ENCODE measurements around the gene DPT. TPM values are rescaled to one million over a fixed set of nuclear protein-coding genes. Genes with fewer than 3 reads are reported as not detected.

Gene DPT
- total and polyA plus RNA-seq, 9 donors = 28.2 to 97.8 (median 43.0) TPM

DNA sequence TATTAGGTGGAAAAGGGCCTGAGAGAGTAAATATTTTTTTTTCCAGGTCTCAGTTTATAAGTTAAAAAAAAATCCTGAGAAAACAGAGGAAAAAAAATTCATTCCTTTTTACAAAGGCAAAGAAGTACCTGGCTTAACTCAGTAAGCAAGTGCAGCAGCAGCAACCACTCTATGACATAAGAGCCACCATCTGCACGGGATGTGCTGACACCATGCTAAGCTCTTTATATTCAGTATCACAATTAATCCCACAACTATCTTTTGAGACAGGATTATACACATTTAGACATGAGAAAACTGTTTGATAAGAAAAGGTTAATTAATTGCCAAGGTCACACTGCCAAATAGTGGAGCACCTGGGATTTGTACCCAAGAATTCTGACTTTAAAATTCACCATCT, 13.4 kb upstream of the DPT start:
- Histone ChIP-seq H3K4me1 (ENCODE audit: control insufficient read depth, insufficient read depth, low read length) (no peaks in the 10 kb centered on the region), H3K9me3 (replicated peaks; ENCODE audit: control insufficient read depth, low read depth, low read length) (no peaks in the 10 kb centered on the region), H3K27me3 (ENCODE audit: control insufficient read depth, insufficient read depth, low read length) (no peaks in the 10 kb centered on the region), H3K4me3 (ENCODE audit: low read length) (no peak overlapping the region), H3K36me3 (ENCODE audit: control insufficient read depth, insufficient read depth, low read length) (no peaks in the 10 kb centered on the region), H3K27ac (ENCODE audit: low read length) (no peak overlapping the region)
- no peak for DNase-seq
- no CpG with 5 or more reads among the region's 1 CpG for WGBS (ENCODE audit: insufficient coverage)

DNA sequence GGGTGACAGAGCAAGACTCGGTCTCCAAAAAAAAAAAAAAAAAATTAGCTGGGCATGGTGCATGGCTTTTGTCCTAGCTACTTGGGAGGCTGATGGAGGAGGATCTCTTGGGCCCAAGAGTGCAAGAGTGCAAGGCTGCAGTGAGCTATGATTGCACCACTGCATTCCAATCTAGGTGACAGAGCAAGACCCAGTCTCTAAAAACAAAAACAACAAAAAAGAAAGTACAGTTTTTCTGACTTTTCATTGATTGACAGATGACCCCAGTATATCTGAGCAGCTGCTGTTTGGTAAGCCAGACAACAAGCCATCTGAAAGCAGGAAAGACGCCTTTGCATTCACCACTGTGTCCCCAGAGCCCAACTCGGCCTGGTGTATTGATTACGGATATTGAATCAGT, 10.9 kb upstream of the DPT start:
- Histone ChIP-seq H3K4me1 (ENCODE audit: control insufficient read depth, insufficient read depth, low read length) (no peaks in the 10 kb centered on the region), H3K4me3 (ENCODE audit: low read length) (no peak overlapping the region), H3K27me3 (ENCODE audit: control insufficient read depth, insufficient read depth, low read length) (no peaks in the 10 kb centered on the region), H3K27ac (ENCODE audit: low read length) (no peak overlapping the region), H3K36me3 (ENCODE audit: control insufficient read depth, insufficient read depth, low read length) (no peaks in the 10 kb centered on the region), H3K9me3 (replicated peaks; ENCODE audit: control insufficient read depth, low read depth, low read length) (no peaks in the 10 kb centered on the region)
- DNase-seq = no peak
- 80% methylated on average over 1 of the region's 4 CpGs for WGBS (ENCODE audit: insufficient coverage)

DNA sequence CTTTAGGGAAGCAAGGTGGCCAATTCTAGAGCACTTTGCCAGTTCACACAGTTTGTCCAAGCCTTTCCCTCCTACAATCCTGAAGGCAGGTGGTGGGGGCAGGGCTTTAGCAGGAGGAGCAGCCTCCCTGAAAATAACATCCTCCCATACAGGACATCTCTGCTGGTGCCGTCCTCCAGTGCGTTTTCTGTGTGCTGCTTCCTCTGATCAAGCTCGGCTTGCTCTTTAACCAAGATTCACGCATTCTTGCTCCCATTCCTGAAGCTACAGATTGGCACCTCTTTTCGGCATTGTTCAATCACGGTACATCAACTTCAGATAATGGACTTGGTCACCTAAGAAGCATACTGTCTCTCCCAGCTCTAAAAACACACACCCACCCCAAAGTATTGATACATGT, 7.5 kb upstream of the DPT start:
- Histone ChIP-seq H3K9me3 (replicated peaks; ENCODE audit: control insufficient read depth, low read depth, low read length) (no peaks in the 10 kb centered on the region), H3K4me3 (ENCODE audit: low read length) (no peak overlapping the region), H3K27me3 (ENCODE audit: control insufficient read depth, insufficient read depth, low read length) (no peaks in the 10 kb centered on the region), H3K36me3 (ENCODE audit: control insufficient read depth, insufficient read depth, low read length) (no peaks in the 10 kb centered on the region), H3K27ac (ENCODE audit: low read length) (no peak overlapping the region), H3K4me1 (ENCODE audit: control insufficient read depth, insufficient read depth, low read length) (peaks cover 2% of the 10 kb centered on the region)
- WGBS (ENCODE audit: insufficient coverage) = 60% methylated on average over 5 of the region's 6 CpGs
- no peak for DNase-seq

DNA sequence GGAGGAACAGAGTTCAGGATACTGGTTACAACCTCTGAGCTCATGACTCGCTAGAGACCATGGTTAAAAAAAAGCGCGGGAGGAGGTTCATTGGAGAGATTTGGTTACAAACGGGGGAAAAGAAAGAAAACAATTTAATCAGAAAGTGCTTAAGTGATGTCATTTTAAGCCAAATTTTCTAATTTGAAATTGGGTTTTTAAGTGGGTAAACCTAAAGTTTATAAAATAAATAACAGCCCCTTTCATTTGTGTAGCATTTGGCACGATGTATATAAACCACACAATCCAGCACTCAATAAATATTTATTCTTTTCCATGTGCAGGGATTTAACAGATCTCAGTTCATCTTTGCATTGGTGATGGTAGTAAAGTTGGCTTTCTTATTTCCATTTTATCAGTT, 7.0 kb upstream of the DPT start:
- Histone ChIP-seq H3K4me1 (ENCODE audit: control insufficient read depth, insufficient read depth, low read length) (peaks cover 2% of the 10 kb centered on the region), H3K9me3 (replicated peaks; ENCODE audit: control insufficient read depth, low read depth, low read length) (no peaks in the 10 kb centered on the region), H3K27ac (ENCODE audit: low read length) (no peak overlapping the region), H3K4me3 (ENCODE audit: low read length) (no peak overlapping the region), H3K36me3 (ENCODE audit: control insufficient read depth, insufficient read depth, low read length) (no peaks in the 10 kb centered on the region), H3K27me3 (ENCODE audit: control insufficient read depth, insufficient read depth, low read length) (no peaks in the 10 kb centered on the region)
- WGBS (ENCODE audit: insufficient coverage) = 100% methylated on average over 1 of the region's 5 CpGs
- DNase-seq = no peak

GRCh38 chr1:168734946-168735345, 5.9 kb upstream of the DPT start:
- no peaks in the 10 kb centered on the region for H3K36me3 ChIP-seq (ENCODE audit: control insufficient read depth, insufficient read depth, low read length)
- no peaks in the 10 kb centered on the region for H3K27me3 ChIP-seq (ENCODE audit: control insufficient read depth, insufficient read depth, low read length)
- H3K4me1 ChIP-seq (ENCODE audit: control insufficient read depth, insufficient read depth, low read length) = peaks cover 2% of the 10 kb centered on the region
- no peaks in the 10 kb centered on the region for H3K9me3 ChIP-seq (replicated peaks; ENCODE audit: control insufficient read depth, low read depth, low read length)
- WGBS (ENCODE audit: insufficient coverage) = no CpG with 5 or more reads among the region's 1 CpG
- H3K4me3 ChIP-seq (ENCODE audit: low read length) = no peak overlapping the region
- DNase-seq = no peak
- H3K27ac ChIP-seq (ENCODE audit: low read length) = no peak overlapping the region

GRCh38 chr1:168734271-168734670, 5.3 kb upstream of the DPT start:
- H3K4me1 ChIP-seq (ENCODE audit: control insufficient read depth, insufficient read depth, low read length) = peaks cover 2% of the 10 kb centered on the region
- peak; percentile 46 for DNase-seq
- no peaks in the 10 kb centered on the region for H3K36me3 ChIP-seq (ENCODE audit: control insufficient read depth, insufficient read depth, low read length)
- H3K27ac ChIP-seq (ENCODE audit: low read length) = no peak overlapping the region
- WGBS (ENCODE audit: insufficient coverage) = 57% methylated on average over 2 of the region's 3 CpGs
- no peaks in the 10 kb centered on the region for H3K27me3 ChIP-seq (ENCODE audit: control insufficient read depth, insufficient read depth, low read length)
- no peak overlapping the region for H3K4me3 ChIP-seq (ENCODE audit: low read length)
- no peaks in the 10 kb centered on the region for H3K9me3 ChIP-seq (replicated peaks; ENCODE audit: control insufficient read depth, low read depth, low read length)

- DNase-seq = no peak
- no peak overlapping the region for H3K27ac ChIP-seq (ENCODE audit: low read length)
- no peaks in the 10 kb centered on the region for H3K36me3 ChIP-seq (ENCODE audit: control insufficient read depth, insufficient read depth, low read length)
- no peaks in the 10 kb centered on the region for H3K27me3 ChIP-seq (ENCODE audit: control insufficient read depth, insufficient read depth, low read length)
- no peaks in the 10 kb centered on the region for H3K9me3 ChIP-seq (replicated peaks; ENCODE audit: control insufficient read depth, low read depth, low read length)
- no peak overlapping the region for H3K4me3 ChIP-seq (ENCODE audit: low read length)
- no CpG with 5 or more reads among the region's 4 CpGs for WGBS (ENCODE audit: insufficient coverage)
- peaks cover 7% of the 10 kb centered on the region for H3K4me1 ChIP-seq (ENCODE audit: control insufficient read depth, insufficient read depth, low read length)
Measured at GRCh38 chr1:168733241-168733640, 4.2 kb upstream of the DPT start.

DNA sequence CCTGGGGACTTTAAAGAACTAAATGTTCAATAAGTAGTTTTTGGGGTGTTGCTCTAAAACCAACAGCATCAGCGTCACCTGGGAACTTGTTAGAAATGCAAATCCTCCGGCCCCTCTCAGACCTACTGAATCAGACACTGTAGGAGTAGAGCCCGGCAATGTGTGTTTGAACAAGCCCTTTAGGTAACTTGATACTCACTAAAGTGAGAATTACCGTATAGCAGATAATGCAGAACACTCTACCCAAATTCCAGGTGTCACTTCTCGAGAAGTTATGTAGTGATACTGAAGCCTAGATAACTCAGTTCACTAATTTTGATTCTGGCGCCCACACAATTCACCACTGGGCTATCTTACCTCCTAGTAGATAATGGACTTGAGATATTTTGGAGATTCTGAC, 3.7 kb upstream of the DPT start:
- no peaks in the 10 kb centered on the region for H3K36me3 ChIP-seq (ENCODE audit: control insufficient read depth, insufficient read depth, low read length)
- no peak for DNase-seq
- H3K4me3 ChIP-seq (ENCODE audit: low read length) = no peak overlapping the region
- H3K9me3 ChIP-seq (replicated peaks; ENCODE audit: control insufficient read depth, low read depth, low read length) = no peaks in the 10 kb centered on the region
- no CpG with 5 or more reads among the region's 6 CpGs for WGBS (ENCODE audit: insufficient coverage)
- H3K4me1 ChIP-seq (ENCODE audit: control insufficient read depth, insufficient read depth, low read length) = peaks cover 9% of the 10 kb centered on the region
- H3K27me3 ChIP-seq (ENCODE audit: control insufficient read depth, insufficient read depth, low read length) = no peaks in the 10 kb centered on the region
- H3K27ac ChIP-seq (ENCODE audit: low read length) = no peak overlapping the region

- Histone ChIP-seq H3K9me3 (replicated peaks; ENCODE audit: control insufficient read depth, low read depth, low read length) (no peaks in the 10 kb centered on the region), H3K27me3 (ENCODE audit: control insufficient read depth, insufficient read depth, low read length) (no peaks in the 10 kb centered on the region), H3K4me1 (ENCODE audit: control insufficient read depth, insufficient read depth, low read length) (peaks cover 20% of the 10 kb centered on the region), H3K36me3 (ENCODE audit: control insufficient read depth, insufficient read depth, low read length) (no peaks in the 10 kb centered on the region), H3K27ac (ENCODE audit: low read length) (no peak overlapping the region), H3K4me3 (ENCODE audit: low read length) (no peak overlapping the region)
- WGBS (ENCODE audit: insufficient coverage) = 87% methylated on average over 3 of the region's 7 CpGs
- no peak for DNase-seq
Measured at GRCh38 chr1:168731244-168731953, 2.4 kb upstream of the DPT start.

DNA sequence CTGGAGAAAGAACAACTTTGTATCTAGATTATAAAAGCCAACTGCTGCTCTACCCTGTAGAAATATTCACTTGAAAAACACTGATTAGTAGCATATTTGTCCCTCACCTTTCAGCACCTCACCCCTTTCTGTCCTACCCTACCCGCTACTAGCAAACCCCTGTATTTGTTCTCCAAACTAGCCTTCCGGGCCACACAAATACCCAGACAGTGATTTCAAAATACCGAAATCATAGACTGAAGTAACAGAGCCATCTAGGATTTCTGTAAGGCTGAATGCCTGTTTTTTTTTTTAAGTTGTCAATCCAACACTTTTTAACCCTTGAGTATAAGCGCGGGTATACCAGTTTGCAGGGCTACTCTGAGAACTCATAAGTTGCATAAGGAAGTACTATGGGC, 398 bp upstream of the DPT start:
- H3K27ac ChIP-seq (ENCODE audit: low read length) = peak overlapping the region; percentile 84
- WGBS (ENCODE audit: insufficient coverage) = 20% methylated on average over 1 of the region's 5 CpGs
- H3K27me3 ChIP-seq (ENCODE audit: control insufficient read depth, insufficient read depth, low read length) = no peaks in the 10 kb centered on the region
- DNase-seq = no peak
- peaks cover 24% of the 10 kb centered on the region for H3K4me1 ChIP-seq (ENCODE audit: control insufficient read depth, insufficient read depth, low read length)
- H3K9me3 ChIP-seq (replicated peaks; ENCODE audit: control insufficient read depth, low read depth, low read length) = no peaks in the 10 kb centered on the region
- no peaks in the 10 kb centered on the region for H3K36me3 ChIP-seq (ENCODE audit: control insufficient read depth, insufficient read depth, low read length)
- no peak overlapping the region for H3K4me3 ChIP-seq (ENCODE audit: low read length)

DNA sequence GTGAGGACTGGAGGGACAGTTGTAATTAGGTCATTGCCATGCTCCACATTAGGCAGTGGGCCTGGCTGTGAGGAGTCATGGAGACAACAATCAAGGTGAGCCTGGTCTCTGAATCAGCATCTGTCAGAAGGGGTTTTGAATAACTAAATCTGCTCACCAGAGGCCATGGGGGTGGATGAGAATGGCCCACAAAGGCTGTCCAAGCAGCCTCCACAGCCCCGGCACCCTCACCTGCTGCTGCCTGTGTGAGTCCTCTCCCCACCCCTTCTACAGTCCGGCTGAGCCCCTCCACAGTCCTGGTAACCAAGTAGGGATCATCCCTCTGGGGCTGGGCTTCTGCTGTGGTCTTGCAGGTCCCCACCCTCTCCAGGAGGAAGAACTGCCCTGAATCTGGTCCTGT, 2.3 kb downstream of the DPT start:
- peak overlapping the region; percentile 16 for H3K4me3 ChIP-seq (ENCODE audit: low read length)
- H3K4me1 ChIP-seq (ENCODE audit: control insufficient read depth, insufficient read depth, low read length) = peaks cover 22% of the 10 kb centered on the region
- no CpG with 5 or more reads among the region's 2 CpGs for WGBS (ENCODE audit: insufficient coverage)
- no peaks in the 10 kb centered on the region for H3K9me3 ChIP-seq (replicated peaks; ENCODE audit: control insufficient read depth, low read depth, low read length)
- no peaks in the 10 kb centered on the region for H3K27me3 ChIP-seq (ENCODE audit: control insufficient read depth, insufficient read depth, low read length)
- H3K27ac ChIP-seq (ENCODE audit: low read length) = peak overlapping the region; percentile 67
- no peak for DNase-seq
- no peaks in the 10 kb centered on the region for H3K36me3 ChIP-seq (ENCODE audit: control insufficient read depth, insufficient read depth, low read length)
